GM21367 (cell line): ENCODE measurements around the gene CAPN15.

Experiments used
- ATAC-seq: cut with Tn5 transposase; IDR thresholded peaks from one replicate; pipeline ENCODE4 v1.9.1; 2021; ENCODE audit not compliant: unreplicated experiment

CAPN15 gene

DNA sequence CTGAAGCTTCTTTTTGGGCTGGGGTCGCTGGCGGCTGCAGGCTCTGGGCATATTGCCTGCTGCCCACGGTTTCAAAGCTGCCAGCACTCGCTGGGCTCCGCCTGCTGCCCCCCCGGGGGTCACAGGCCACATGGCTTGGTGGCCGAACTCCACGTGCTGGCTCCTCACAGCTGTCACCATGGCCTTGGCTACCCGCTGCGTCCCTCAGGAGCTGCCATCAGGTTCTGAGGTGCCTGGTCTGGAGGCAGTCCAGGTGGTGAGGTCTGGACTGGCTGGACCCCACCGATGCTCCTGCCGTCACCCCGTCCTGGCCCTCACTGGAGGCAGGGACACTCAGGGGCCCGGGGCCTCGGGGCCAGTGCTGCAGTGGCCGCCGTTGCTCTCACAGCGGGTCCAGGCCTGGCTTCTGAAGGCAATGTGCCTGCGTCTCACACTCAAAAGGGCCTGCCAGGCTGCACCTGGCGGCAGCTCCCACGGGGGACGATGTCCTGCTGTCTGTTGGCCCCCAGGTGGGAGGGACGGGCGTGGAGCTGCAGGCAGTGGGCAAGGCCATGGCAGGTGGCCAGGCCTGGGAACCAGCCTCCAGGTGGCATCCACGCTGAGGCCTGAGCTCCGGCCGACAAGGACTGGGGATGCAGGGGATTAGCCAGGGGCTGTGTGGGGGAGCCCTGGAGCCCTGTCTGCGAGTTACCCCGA lies 13.3 kb downstream of the CAPN15 start:
- no peak for ATAC-seq

DNA sequence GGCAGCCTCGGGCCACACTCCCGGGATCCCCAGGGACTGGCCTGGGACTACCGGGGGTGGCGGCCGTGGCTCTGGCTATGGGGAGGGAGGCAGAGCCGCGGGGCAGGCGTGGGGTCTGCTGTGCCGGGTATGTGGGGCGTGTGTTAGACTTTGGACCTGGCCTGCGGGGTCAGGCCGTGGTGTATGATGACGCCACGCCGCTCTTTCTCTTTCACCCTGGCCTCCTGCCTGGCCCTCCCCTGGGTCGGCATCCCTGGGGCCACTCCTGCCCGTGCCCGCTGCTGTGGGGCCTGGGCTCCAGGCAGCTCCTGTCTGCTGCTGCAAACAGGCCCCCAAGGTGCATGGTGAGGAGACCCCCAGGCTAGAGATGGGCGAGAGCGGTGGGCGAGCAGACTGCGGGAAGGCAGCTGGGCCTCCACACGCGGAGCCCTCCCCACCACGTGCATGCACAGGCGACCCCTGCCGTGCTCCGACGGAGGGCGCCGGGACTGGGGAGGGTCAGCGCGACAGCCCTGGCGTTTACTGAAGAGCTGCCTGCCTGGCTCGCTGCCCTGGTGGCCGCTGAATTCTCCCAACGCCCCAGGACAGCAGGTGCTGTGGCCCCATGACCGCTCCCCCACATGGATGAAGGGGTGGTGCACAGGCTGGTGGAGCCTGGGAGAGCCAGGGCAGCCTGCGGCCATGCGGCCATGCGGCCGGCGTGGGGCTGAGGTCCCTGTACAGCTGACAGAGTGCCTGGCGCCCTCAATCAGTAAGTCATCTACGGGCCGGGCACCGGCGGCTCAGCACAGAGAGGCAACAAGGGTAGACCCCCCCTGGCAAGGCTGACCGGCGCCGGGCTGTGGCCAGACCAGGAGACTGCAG lies 16.0 kb downstream of the CAPN15 start:
- ATAC-seq: no peak

DNA sequence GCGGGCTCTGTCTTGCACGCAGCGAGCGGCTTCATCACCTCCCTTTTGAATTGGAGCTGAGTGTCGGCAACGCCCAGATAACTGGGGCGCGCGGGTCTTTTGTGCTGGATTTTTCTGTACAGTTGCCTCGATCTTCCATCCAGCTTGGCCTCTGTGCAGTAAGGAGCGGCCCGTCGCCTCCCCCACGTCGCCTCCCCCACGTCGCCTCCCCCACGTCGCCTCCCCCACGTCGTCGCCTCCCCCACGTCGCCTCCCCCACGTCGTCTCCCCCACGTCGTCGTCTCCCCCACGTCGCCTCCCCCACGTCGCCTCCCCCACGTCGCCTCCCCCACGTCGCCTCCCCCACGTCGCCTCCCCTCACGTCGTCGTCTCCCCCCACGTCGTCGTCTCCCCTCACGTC lies 17.0 kb downstream of the CAPN15 start:
- no peak for ATAC-seq

DNA sequence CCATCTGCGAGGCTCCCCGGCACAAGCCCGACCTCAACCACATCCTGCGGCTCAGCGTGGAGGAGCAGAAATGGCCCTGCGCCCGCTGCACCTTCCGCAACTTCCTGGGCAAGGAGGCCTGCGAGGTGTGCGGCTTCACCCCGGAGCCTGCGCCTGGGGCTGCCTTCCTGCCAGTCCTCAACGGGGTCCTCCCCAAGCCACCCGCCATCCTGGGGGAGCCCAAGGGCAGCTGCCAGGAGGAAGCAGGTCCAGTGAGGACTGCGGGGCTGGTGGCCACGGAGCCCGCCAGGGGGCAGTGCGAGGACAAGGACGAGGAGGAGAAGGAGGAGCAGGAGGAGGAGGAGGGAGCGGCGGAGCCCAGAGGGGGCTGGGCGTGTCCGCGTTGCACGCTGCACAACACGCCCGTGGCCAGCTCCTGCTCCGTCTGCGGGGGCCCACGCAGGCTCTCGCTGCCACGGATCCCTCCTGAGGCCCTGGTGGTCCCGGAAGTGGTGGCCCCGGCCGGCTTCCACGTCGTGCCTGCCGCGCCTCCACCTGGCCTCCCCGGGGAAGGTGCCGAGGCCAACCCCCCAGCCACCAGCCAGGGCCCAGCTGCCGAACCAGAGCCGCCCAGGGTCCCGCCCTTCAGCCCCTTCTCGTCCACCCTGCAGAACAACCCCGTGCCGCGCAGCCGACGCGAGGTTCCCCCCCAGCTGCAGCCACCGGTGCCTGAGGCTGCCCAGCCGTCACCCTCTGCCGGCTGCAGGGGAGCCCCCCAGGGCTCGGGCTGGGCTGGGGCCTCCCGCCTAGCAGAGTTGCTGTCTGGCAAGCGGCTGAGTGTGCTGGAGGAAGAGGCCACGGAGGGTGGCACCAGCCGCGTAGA lies 19.6 kb downstream of the CAPN15 start:
- no peak for ATAC-seq

DNA sequence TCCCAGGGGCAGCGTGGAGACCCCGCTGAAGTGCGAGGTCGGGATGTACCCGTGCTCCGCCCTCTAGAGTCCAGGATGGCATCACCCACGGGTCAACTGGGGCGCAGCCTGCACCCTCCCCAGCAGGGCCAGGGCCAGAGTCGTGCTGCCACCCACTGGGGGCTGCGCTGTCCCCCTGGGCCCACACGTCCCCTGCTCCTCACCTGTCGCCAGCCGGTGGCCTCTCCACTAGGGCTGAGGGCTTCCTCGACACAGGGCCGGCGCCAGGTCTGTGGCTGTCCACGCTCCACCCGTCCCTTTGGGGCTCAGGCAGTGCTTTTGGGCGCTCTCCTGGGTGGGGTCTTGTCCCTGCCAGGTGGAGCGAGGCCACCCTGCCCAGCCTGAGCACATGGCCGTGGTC lies 21.1 kb downstream of the CAPN15 start:
- no peak for ATAC-seq

DNA sequence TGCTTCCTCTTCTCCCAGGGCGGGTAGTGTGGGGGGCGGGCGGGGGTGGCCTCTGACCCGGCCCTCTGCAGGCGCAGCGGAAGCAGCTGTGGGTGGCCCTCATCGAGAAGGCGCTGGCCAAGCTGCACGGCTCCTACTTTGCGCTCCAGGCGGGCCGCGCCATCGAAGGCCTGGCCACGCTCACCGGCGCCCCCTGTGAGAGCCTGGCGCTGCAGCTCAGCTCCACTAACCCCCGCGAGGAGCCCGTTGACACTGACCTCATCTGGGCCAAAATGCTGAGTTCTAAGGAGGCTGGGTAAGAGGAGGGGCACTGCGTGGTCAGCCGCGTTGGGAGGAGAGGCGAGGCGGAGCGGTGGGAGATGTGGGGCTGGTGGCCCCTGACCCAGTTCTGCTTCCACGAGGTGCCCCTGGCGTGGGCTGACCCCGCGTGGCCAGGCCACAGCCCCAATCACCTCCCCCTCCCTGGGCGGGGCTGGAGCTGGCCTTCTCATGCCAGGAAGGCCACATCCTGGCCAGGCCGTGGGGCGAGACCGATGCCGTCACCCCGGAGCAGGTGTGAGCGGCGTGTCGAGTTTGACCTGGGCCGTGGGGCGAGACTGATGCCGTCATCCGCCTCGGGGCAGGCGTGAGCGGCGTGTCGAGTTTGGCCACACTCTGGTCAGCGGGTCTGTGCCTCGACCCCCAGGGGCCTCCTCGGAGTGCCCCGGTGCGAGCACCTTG lies 22.2 kb downstream of the CAPN15 start:
- ATAC-seq: no peak

DNA sequence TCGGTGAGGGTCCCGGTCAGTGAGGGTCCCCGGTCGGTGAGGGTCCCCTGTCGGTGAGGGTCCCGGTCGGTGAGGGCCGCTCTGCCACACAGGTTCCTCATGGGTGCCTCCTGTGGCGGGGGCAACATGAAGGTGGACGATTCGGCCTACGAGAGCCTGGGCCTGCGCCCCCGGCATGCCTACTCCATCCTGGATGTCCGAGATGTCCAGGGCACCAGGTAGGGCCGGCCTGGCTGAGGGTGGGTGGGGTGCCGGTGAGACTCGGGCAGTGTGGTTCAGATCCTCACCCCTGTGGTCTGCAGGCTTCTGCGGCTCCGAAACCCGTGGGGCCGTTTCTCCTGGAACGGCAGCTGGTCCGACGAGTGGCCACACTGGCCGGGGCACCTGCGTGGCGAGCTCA lies 23.7 kb downstream of the CAPN15 start:
- no peak for ATAC-seq

DNA sequence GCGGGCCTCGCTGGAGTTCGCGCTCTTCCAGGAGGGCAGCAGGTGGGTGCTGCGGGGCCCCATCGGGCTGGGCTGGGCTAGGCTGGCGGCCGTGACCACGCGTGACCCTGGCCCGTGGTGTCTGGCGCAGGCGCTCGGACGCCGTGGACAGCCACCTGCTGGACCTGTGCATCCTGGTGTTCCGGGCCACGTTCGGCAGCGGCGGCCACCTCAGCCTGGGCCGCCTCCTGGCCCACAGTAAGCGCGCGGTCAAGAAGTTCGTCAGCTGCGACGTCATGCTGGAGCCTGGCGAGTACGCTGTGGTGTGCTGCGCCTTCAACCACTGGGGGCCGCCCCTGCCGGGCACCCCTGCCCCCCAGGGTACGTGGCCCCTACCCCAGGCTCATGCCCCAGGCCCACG lies 24.7 kb downstream of the CAPN15 start:
- ATAC-seq: no peak

DNA sequence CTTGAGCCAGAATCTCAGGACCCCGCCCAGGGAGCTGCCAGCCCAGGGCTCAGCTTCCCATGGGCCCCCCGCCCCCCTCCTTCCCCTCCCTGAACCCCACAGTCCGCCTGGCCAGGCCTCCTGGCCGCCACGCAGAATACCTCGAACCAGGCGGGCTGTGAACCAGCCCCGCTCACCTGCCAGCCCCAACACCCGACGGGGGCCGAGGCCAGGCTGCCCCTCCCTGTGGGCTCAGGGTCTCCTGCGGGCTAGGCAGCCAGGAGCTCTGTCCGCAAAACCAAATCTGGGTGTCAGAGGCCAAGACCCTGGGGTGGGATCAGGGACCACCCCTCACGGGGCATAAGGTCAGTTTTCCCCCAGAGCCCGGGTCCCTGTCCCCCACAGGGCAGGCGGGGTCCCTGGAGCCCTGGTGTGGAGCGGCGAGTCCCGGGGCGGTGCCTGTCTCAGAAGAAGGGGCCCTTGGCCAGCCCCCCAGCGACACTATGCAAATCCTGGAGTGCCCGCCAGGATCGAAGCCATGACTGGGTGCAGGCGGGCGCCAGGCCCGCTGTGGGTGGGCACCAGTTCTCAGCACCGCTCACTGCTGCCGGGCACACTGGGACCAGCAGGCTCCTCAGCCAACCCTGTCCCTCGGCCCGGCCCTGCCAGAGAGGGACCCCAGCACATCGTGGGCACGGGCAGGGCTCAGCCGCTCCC lies 26.2 kb downstream of the CAPN15 start:
- no peak for ATAC-seq

DNA sequence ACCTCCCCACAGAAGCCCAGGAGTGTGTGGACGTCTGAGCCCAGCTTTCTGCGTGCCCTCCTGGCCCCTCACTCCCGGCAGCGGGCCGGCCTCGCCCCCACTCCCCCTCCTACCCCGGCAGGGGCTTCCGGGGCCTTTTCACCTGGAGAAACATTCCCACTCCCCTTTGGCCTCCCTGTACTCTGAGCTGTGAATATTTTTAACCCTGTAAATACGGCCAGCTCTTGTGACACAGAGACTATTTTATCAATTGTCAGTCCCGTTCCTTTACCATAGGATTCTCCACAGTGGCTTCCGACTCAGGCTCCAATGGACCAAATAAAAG lies 26.7 kb downstream of the CAPN15 start:
- ATAC-seq: no peak

DNA sequence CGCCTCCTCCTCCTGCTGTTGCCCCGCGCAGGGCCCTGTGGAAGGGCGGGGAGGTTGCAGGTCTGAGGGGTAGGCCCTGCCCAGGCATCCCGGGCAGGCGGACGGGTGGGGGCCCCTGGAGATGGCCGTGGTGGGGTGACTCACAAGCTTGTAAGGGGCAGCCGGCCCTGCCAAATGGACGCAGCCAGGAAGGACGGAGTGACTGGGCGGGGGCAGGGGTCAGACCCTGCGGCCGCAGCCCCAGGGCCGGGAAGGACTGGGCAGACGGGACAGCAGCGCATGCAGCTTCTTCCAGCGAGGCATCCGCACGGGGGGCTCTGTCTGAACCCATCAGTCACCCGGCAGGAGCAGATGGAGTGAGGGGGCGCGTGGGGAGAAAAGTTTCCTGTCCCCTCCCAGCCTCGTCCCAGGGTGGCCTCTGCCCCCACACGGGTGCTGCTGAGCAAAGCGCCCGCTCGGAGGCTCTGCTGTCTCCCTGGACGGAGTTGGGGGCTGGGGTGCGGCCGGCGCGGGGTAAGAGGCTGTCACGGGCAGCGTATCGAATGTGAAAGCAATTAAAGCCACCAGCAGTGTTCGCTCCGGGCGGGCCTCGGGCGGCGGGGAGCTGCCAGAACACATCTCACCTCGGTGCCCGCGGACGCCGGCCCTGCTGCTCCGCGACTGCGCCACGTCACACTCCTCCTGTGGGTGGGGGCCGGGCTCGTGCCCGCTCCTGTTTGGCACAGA lies 27.3 kb downstream of the CAPN15 start:
- no peak for ATAC-seq

DNA sequence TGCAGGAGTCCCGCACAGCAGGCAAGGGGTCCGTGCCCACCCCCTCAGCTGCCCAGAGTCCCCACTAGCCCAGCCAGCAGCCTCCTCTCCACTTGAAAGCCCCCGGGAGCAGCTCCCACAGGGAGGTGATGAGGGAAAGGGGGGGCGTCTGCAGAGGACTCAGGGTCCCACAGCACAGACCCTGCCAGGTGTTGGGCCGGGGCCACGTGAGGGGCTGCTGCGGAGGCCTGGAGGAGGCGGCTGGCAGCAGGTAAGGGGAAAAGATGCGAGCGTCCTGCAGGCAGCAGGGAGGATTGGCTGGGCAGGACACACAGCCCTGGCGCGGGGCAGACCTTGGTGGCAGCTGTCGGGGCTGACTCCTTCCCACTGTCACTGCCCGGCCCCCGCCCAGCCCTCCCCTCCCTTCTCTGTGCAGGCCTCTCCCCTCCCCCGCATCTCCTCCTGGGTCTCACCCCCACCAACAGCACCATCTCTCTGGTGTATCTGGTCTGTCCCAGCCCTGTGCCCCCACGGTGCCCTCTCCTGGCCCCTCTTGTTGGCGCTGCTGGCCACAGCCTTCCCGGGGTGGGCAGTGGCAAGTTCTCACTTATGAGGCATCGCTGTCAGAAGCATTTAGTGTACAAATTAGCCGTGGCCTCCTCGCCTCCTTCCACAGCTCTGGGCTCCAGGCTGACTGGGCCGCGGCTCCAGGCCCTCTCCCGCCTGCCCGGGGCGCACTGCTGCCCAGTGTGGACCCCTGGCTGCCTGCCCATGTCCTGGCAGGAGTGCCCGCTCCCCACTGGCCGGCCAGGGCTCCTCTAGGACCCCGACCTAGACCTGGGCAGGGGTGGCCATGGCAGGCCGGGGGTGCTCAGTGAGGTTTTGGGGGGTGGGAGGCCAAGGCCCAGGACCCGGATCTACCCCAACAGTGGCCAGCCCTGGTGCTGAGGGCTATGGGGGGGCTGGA lies 28.3 kb downstream of the CAPN15 start:
- no peak for ATAC-seq

DNA sequence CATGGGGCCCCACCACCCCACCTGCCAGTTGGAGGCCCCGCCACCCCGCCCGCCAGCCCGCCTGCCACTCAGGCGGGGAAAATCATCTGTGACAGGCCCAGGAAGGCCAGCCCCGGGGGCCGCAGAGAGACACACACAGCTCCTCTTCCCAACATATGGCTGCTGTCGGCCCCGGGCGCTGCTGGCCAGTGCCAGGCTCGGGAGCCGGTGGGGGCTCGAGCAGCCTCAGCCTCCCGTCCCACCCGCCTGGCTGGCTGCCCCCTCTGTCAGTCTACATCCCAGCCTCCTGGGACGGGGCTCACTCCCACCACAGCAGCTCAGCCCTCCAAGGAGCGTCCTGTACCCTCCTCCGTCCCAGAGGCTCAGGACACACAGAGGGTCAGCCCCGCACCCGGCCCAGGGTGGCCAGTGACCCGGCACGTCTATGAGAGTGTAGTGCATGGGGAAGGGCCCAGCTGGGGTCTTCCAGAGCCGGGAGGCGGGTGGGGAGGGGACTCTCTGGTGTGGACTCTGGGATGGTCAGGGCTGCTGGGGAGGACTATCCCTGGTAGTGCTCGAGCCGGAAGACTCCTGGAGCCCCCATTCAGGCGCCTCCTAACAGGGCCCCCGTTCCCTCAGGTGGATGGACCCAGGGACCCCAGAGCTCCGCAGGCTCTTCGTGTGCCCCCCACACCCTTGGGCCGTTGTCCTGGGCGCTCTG lies 29.1 kb downstream of the CAPN15 start:
- ATAC-seq: no peak

DNA sequence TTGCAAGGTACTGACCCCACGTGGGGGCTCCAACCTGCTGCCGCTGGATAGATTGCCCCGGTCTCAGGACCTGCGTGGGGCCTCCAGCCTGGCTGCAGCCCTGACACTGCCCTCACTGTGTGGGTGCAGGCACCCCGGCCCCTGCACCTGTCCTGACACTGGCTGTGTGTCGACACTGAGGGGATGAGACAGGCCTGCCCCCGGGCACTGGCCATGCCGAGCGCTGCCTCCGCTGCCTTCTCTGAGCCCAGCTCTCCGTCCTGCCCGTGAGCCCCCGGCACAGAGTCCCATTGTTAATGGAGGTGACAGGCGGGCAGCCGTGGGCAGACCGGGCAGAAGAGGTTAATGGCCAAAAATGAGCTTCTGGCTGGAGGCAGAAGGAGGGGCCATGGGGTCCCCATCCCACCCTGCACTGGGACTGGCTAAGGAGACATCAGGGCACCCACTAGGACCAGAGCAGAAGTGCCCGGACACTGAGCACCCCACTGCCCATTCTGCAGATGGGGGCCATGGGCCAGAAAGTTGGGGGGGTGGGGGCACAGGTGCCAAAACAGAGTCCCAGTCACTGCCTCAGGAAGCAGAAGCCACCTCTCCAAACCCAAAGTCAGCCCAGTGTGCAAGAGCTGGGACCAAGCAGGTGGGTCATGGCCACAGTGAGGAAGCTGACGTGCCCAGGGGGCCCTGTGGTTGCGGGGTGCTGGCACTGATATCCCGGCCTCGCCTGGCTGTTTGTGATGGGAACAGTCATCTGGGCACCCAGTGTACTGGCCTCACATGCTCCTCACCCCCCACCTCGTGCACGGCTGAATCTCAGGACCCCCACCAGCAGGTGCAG lies 30.2 kb downstream of the CAPN15 start:
- ATAC-seq: no peak

DNA sequence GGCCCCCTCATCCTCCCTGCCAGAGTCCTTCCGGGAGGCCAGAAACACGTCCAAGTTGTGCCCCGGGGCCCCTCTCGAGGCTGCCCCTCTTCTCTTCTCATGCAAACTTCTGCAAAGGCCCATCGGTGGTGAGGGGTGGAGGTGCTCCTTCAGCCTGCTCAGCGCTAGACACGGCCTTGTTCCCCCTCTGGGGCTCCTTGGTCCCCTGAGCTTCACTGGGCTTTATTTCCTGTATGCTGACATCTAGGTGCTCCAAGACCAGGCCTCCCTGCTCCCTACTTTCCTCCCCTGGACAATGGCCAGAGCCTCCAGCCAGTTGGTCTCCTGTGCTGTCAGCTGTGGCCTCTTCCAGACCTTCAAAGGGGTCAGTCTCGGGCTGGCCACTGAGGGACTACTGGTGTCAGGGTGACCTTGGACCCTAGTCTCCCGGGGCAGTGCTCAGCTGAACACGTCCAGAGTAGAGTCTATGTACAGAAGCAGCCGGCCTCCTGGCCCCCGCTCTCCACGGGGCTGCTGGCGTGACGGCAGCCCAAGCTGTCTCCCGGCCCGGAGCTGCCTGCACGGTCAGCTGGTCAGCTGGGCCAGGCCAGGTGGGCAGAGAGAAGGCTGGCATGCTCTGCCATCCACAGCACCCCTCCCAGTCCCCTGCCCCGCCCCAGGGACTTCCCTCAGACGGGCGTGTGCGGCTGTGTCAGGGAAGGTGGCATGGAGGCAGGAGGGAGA lies 30.9 kb downstream of the CAPN15 start:
- ATAC-seq: no peak

DNA sequence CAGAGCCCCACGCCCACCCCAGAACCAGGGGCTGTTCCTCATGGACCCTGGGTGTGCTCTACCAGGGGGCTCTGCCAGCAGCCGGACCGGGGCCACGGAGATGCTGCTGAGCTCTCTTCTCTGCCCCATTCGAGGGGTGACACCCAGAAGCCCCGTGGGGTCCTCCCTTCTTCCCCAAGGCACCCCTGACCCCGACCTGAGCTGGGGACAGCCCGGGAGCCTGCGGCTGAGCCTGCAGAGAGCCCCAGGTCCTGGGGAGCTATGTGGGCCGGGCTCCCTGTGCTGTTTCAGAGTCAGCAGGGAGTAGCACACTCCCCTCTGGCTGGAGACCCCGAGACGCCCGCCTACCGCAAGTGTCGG lies 31.5 kb downstream of the CAPN15 start:
- no peak for ATAC-seq
